SK-N-MC (cell line): ENCODE measurements around the gene AHCYL1.

Experiments
- EZH2 ChIP-seq: fragments of 200-600 bp; sonication (generic); IDR thresholded peaks from one replicate; pipeline ENCODE4 v1.6.1; 2017; ENCODE audit warnings: antibody characterized with exemption
- FOXP2 ChIP-seq: optimal IDR thresholded peaks from 2 replicates; pipeline ENCODE3; 2011; ENCODE audit warnings: mild to moderate bottlenecking, moderate library complexity; ENCODE audit not compliant: insufficient read depth; ENCODE audit errors: extremely low read length, control extremely low read depth
- POLR2AphosphoS5 ChIP-seq: IDR thresholded peaks from 2 replicates; pipeline ENCODE4 v1.6.1; 2012; ENCODE audit warnings: mild to moderate bottlenecking, low read depth, low read length, borderline replicate concordance

DNA sequence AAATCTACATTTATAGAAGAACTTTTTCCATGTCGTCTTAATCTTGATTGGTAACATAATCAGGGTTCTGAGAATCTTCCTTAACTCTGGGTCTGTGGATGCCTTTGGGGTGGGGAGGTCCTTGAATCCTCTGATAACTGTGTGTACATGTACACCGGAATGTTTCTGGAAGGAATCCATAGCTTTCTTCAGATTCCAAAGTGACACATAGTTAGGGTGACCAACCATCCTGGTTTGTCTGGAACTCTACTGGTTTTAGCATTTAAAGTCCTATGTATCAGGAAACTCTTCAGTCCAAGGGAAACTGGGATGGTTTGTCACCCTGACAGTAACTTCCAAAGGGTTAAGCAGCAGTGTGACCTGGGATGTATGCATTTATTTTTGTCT lies 66.7 kb downstream of the AHCYL1 start:
- no peak for TF ChIP-seq POLR2AphosphoS5
- no peak for TF ChIP-seq EZH2
- no peak for TF ChIP-seq FOXP2
